GM23338 (cell line): ENCODE measurements around the gene PHACTR1. TPM values are rescaled to one million over a fixed set of nuclear protein-coding genes. Genes with fewer than 3 reads are reported as not detected.

Source experiments
- ATAC-seq: fragments of 200-7000 bp; cut with Tn5 transposase; 3 replicates; pipeline ENCODE4 v1.9.1; 2020
- DNase-seq: peaks from one replicate; pipeline ENCODE4 v3.0.0-alpha.2; 2015; ENCODE audit warnings: low spot score
- H2AFZ ChIP-seq: fragments of 200-600 bp; sonication (generic); 2 replicates; pipeline ENCODE4 v1.8.0; 2016; ENCODE audit warnings: antibody characterized with exemption, mild to moderate bottlenecking, moderate library complexity
- H3F3A ChIP-seq: fragments of 200-600 bp; sonication (generic); replicated peaks from 2 replicates; pipeline ENCODE4 v1.8.0; 2017; ENCODE audit warnings: antibody characterized with exemption, mixed run types, low read depth
- H3K27ac ChIP-seq: fragments of 200-600 bp; sonication (generic); 2 replicates; pipeline ENCODE4 v1.6.1; 2016; ENCODE audit warnings: low read depth
- H3K27me3 ChIP-seq: fragments of 200-600 bp; sonication (generic); 2 replicates; pipeline ENCODE4 v1.8.0; 2016; ENCODE audit warnings: mild to moderate bottlenecking, mixed run types, moderate library complexity; ENCODE audit not compliant: insufficient read depth
- H3K36me3 ChIP-seq: fragments of 200-600 bp; sonication (generic); 2 replicates; pipeline ENCODE4 v1.8.0; 2016; ENCODE audit warnings: mild to moderate bottlenecking; ENCODE audit not compliant: insufficient read depth
- H3K4me1 ChIP-seq: fragments of 200-600 bp; sonication (generic); 2 replicates; pipeline ENCODE4 v1.8.0; 2016; ENCODE audit warnings: mild to moderate bottlenecking, moderate library complexity; ENCODE audit not compliant: insufficient read depth
- H3K4me2 ChIP-seq: fragments of 200-600 bp; sonication (generic); 2 replicates; pipeline ENCODE4 v1.7.1; 2017; ENCODE audit warnings: mixed run types
- H3K4me3 ChIP-seq: fragments of 200-600 bp; sonication (generic); 2 replicates; pipeline ENCODE4 v1.6.1; 2016; ENCODE audit warnings: mixed run types
- H3K79me2 ChIP-seq: fragments of 200-600 bp; sonication (generic); replicated peaks from 2 replicates; pipeline ENCODE4 v1.8.0; 2017; ENCODE audit warnings: mild to moderate bottlenecking; ENCODE audit not compliant: insufficient read depth
- H3K9me2 ChIP-seq: fragments of 200-600 bp; sonication (generic); 2 replicates; pipeline ENCODE4 v1.8.0; 2017; ENCODE audit not compliant: insufficient read depth
- H4K20me1 ChIP-seq: fragments of 200-600 bp; sonication (generic); replicated peaks from 2 replicates; pipeline ENCODE4 v1.8.0; 2017; ENCODE audit warnings: mild to moderate bottlenecking; ENCODE audit not compliant: insufficient read depth
- H3K27ac Mint-ChIP-seq: 2 replicates; pipeline ENCODE4 v1.8.0; 2020; ENCODE audit warnings: inconsistent platforms, mild to moderate bottlenecking, moderate library complexity, mixed read lengths
- H3K27me3 Mint-ChIP-seq: 3 replicates; pipeline ENCODE4 v1.8.0; 2022; ENCODE audit warnings: low read depth, mild to moderate bottlenecking, moderate library complexity, mixed read lengths, inconsistent platforms; ENCODE audit not compliant: insufficient read depth, poor library complexity
- H3K36me3 Mint-ChIP-seq: 3 replicates; pipeline ENCODE4 v1.8.0; 2021; ENCODE audit warnings: low read depth, mild to moderate bottlenecking, inconsistent platforms, moderate library complexity, mixed read lengths
- H3K4me1 Mint-ChIP-seq: 3 replicates; pipeline ENCODE4 v1.8.0; 2020; ENCODE audit warnings: mild to moderate bottlenecking, inconsistent platforms, mixed read lengths
- H3K4me3 Mint-ChIP-seq: 3 replicates; pipeline ENCODE4 v1.8.0; 2021; ENCODE audit warnings: moderate library complexity, mild to moderate bottlenecking, inconsistent platforms, mixed read lengths
- H3K9me3 Mint-ChIP-seq: 3 replicates; pipeline ENCODE4 v1.8.0; 2020; ENCODE audit warnings: moderate library complexity, mild to moderate bottlenecking, inconsistent platforms, mixed read lengths
- CREB1 ChIP-seq: fragments of 250-450 bp; sonication (Bioruptor Pico); IDR thresholded peaks from 2 replicates; pipeline ENCODE4 v1.5.0; 2020; ENCODE audit warnings: low read depth, mild to moderate bottlenecking, moderate library complexity
- NANOG ChIP-seq: IDR thresholded peaks from 2 replicates; pipeline ENCODE4 v1.6.1; 2016; ENCODE audit warnings: antibody characterized with exemption, borderline replicate concordance
- POLR2AphosphoS5 ChIP-seq: IDR thresholded peaks from 2 replicates; pipeline ENCODE4 v1.6.1; 2016; ENCODE audit warnings: antibody characterized with exemption, low read depth
- ZNF114 ChIP-seq: fragments of 250-450 bp; sonication (Bioruptor Pico); IDR thresholded peaks from 2 replicates; pipeline ENCODE4 v1.5.0; 2020; ENCODE audit warnings: mild to moderate bottlenecking, moderate library complexity
- ZNF331 ChIP-seq: fragments of 250-450 bp; sonication (Bioruptor Pico); IDR thresholded peaks from 2 replicates; pipeline ENCODE4 v1.5.0; 2020; ENCODE audit warnings: low read depth, mild to moderate bottlenecking, moderate library complexity
- polyA plus RNA-seq: library from polyadenylated mRNA; unstranded; fragments of >200 nt; fragmentation: Nextera tagmentation; extraction: Ambion mirVana; gene quantifications from 2 replicates; pipeline ENCODE4 v1.2.1, GENCODE V29; 2016
- total RNA-seq: library from RNA; depleted of rRNA; stranded (reverse); fragments of >200 nt; shearing (Covaris generic); gene quantifications from 2 replicates; pipeline ENCODE4 v1.2.3, GENCODE V29; 2014
- TF ChIP-seq, protein P1 (sequence below): fragments of 250-450 bp; sonication (Bioruptor Pico); IDR thresholded peaks from 2 replicates; pipeline ENCODE4 v1.5.0; 2020; ENCODE audit warnings: mild to moderate bottlenecking, moderate library complexity

Gene PHACTR1
- total and polyA plus RNA-seq, 2 experiments from 2014 or later, result 5.9 to 19.3 TPM

DNA sequence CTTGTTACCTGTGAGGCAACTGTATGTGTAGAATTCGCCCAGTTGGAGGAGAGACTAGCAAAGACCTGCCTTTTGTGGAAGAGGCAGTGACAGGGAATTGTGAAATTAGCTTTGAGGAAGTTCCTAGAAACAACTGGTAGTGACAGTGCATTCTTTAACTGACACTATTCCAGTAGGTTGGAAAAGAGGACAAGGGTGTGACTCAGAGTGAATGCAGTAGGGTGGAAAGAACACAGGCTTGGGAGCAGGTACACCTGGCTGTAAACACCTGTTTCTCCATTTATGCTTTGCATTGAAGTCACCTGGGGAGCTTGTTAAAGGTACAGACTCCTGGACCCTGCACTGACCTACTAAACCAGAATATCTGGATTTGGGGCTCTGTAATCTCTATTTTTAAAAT, 295.7 kb downstream of the PHACTR1 start (continued):
- TF ChIP-seq, protein P1, sequence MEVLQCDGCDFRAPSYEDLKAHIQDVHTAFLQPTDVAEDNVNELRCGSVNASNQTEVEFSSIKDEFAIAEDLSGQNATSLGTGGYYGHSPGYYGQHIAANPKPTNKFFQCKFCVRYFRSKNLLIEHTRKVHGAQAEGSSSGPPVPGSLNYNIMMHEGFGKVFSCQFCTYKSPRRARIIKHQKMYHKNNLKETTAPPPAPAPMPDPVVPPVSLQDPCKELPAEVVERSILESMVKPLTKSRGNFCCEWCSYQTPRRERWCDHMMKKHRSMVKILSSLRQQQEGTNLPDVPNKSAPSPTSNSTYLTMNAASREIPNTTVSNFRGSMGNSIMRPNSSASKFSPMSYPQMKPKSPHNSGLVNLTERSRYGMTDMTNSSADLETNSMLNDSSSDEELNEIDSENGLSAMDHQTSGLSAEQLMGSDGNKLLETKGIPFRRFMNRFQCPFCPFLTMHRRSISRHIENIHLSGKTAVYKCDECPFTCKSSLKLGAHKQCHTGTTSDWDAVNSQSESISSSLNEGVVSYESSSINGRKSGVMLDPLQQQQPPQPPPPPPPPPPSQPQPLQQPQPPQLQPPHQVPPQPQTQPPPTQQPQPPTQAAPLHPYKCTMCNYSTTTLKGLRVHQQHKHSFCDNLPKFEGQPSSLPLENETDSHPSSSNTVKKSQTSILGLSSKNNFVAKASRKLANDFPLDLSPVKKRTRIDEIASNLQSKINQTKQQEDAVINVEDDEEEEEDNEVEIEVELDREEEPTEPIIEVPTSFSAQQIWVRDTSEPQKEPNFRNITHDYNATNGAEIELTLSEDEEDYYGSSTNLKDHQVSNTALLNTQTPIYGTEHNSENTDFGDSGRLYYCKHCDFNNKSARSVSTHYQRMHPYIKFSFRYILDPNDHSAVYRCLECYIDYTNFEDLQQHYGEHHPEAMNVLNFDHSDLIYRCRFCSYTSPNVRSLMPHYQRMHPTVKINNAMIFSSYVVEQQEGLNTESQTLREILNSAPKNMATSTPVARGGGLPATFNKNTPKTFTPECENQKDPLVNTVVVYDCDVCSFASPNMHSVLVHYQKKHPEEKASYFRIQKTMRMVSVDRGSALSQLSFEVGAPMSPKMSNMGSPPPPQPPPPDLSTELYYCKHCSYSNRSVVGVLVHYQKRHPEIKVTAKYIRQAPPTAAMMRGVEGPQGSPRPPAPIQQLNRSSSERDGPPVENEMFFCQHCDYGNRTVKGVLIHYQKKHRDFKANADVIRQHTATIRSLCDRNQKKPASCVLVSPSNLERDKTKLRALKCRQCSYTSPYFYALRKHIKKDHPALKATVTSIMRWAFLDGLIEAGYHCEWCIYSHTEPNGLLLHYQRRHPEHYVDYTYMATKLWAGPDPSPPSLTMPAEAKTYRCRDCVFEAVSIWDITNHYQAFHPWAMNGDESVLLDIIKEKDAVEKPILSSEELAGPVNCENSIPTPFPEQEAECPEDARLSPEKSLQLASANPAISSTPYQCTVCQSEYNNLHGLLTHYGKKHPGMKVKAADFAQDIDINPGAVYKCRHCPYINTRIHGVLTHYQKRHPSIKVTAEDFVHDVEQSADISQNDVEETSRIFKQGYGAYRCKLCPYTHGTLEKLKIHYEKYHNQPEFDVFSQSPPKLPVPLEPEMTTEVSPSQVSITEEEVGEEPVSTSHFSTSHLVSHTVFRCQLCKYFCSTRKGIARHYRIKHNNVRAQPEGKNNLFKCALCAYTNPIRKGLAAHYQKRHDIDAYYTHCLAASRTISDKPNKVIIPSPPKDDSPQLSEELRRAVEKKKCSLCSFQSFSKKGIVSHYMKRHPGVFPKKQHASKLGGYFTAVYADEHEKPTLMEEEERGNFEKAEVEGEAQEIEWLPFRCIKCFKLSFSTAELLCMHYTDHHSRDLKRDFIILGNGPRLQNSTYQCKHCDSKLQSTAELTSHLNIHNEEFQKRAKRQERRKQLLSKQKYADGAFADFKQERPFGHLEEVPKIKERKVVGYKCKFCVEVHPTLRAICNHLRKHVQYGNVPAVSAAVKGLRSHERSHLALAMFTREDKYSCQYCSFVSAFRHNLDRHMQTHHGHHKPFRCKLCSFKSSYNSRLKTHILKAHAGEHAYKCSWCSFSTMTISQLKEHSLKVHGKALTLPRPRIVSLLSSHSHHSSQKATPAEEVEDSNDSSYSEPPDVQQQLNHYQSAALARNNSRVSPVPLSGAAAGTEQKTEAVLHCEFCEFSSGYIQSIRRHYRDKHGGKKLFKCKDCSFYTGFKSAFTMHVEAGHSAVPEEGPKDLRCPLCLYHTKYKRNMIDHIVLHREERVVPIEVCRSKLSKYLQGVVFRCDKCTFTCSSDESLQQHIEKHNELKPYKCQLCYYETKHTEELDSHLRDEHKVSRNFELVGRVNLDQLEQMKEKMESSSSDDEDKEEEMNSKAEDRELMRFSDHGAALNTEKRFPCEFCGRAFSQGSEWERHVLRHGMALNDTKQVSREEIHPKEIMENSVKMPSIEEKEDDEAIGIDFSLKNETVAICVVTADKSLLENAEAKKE (CRISPR knock-in tag), result no peak
- TF ChIP-seq CREB1 (CRISPR knock-in tag), result no peak

DNA sequence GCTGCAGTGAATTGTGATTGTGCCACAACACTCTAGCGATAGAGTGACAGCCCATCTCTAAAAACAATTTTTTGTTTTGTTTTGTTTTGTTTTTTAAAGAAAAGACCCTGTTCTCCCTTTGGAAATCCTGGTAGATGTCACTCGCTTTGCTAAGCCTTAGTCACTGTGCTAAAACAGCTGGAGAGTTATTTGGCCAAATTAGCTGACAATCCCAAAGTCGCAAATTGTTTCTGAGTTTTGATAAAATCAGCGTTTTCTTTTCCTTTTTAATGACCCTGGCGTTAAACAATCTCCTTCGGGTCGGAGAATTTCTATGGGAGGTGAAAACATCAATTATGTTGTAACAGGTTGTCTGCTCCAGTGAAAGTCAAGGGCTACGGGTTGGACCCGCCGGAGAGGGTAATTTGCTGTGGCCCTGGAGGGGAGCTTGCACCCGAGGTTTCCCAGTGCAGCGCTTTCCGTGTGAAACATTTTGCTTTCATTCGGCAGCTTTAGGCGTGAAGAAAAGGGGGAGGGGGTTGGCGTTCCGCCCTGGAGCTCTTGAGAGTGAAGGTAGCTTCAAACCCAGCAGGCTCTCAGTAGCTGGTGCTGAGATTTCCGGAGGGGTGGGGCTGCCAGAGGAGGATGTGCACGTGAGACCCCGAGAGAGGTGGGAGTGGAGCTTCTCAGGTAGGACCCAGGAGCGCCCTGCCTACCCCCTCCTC, 296.6 kb downstream of the PHACTR1 start:
- no peak for TF ChIP-seq NANOG
- TF ChIP-seq ZNF331 (CRISPR knock-in tag), result no peak
- TF ChIP-seq ZNF114 (CRISPR knock-in tag), result no peak
- TF ChIP-seq POLR2AphosphoS5, result no peak
- Histone ChIP-seq H3K27me3 (peaks cover 57% of the 10 kb centered on the region), H3F3A (0 out of 2 replicates have a peak, but pooled peaks cover 9% of the 10 kb centered on the region), H3K4me2 (peak overlapping the region; percentile 92), H3K9me2 (no peaks in the 10 kb centered on the region), H3K36me3 (no peaks in the 10 kb centered on the region), H3K27ac (no peak overlapping the region), H3K4me1 (peaks cover 21% of the 10 kb centered on the region), H2AFZ (peak overlapping the region; percentile 56; the same call in 1 of the 2 replicates), H3K4me3 (peak overlapping the region; percentile 79), H3K79me2 (no peaks in the 10 kb centered on the region), H4K20me1 (peaks cover 29% of the 10 kb centered on the region; the same call in 1 of the 2 replicates)
- H3K27me3 Mint-ChIP-seq, result peaks cover 38% of the 10 kb centered on the region
- H3K36me3 Mint-ChIP-seq, result no peaks in the 10 kb centered on the region
- ATAC-seq (peak; percentile 80), DNase-seq (peak; percentile 90)
- no peaks in the 10 kb centered on the region; the same call in 2 of the 3 replicates for H3K9me3 Mint-ChIP-seq
- H3K4me3 Mint-ChIP-seq, result peak overlapping the region; percentile 89
- no peak overlapping the region for H3K27ac Mint-ChIP-seq
- H3K4me1 Mint-ChIP-seq, result peaks cover 33% of the 10 kb centered on the region
